Omental fat pad (tissue), 4 donors: ENCODE measurements around the gene TEX36. TPM values are rescaled to one million over a fixed set of nuclear protein-coding genes. Genes with fewer than 3 reads are reported as not detected.
A peak's percentile ranks its signal among the peaks of the same experiment; 100 is the strongest.
"Not testable (repeated sequence)": the region's sequence is repeated elsewhere in the genome, so short reads cannot be mapped to it uniquely, and the experiment has no call there.

Source experiments
- ATAC-seq: fragments of 150-250 bp; one replicate; pipeline ENCODE4 v1.9.1; 2016; ENCODE audit warnings: mild to moderate bottlenecking, moderate library complexity; ENCODE audit not compliant: low FRiP score
- DNase-seq: peaks from one replicate; pipeline ENCODE4 v3.0.0-alpha.2; 2019; ENCODE audit warnings: low spot score
- CTCF ChIP-seq, 3 donors: fragments of 450-650 bp; IDR thresholded peaks; one replicate each; pipeline ENCODE4 v1.5.1; 2016 to 2017; ENCODE audit warnings: antibody characterized with exemption in 3 of 3, mild to moderate bottlenecking in 3 of 3, moderate library complexity in 2 of 3
- total RNA-seq, 4 donors: library from RNA; depleted of rRNA; stranded (reverse); fragments of >200 nt; gene quantifications; one replicate each; pipeline ENCODE4 v1.1.0, GENCODE V29; 2016

Gene TEX36
- total RNA-seq = not detected

- DNase-seq (no peak), ATAC-seq (no peak)
- TF ChIP-seq CTCF (IDR thresholded peaks at IDR 0.05) = no peak
Measured at GRCh38 chr10:125683063-125683462, at the start of gene TEX36. Gene TEX36, minus strand, starts transcription at chr10:125683163. Its CDS starts 174 bp downstream, at chr10:125682989.

- DNase-seq (no peak), ATAC-seq (no peak)
- TF ChIP-seq CTCF (IDR thresholded peaks at IDR 0.05) = no peak
Measured at GRCh38 chr10:125727436-125727835, 44.5 kb upstream of the TEX36 start.

GRCh38 chr10:125726914-125727313, 44.0 kb upstream of the TEX36 start:
- DNase-seq (no peak), ATAC-seq (no peak)
- no peak for TF ChIP-seq CTCF (IDR thresholded peaks at IDR 0.05)

GRCh38 chr10:125722811-125723210, 39.8 kb upstream of the TEX36 start:
- TF ChIP-seq CTCF (IDR thresholded peaks at IDR 0.05) = no peak
- ATAC-seq = no peak
- no peak for DNase-seq

GRCh38 chr10:125721035-125721434, 38.1 kb upstream of the TEX36 start:
- DNase-seq (no peak), ATAC-seq (no peak)
- no peak for TF ChIP-seq CTCF (IDR thresholded peaks at IDR 0.05)

GRCh38 chr10:125720002-125720382, 37.0 kb upstream of the TEX36 start:
- ATAC-seq (no peak), DNase-seq (no peak)
- no peak for TF ChIP-seq CTCF (IDR thresholded peaks at IDR 0.05)

GRCh38 chr10:125719173-125720001, 36.4 kb upstream of the TEX36 start, which contains the start of gene EDRF1:
Gene EDRF1, plus strand, starts transcription at chr10:125719709. Its CDS starts 99 bp downstream, at chr10:125719808.
- TF ChIP-seq CTCF (IDR thresholded peaks at IDR 0.05) = no peak
- DNase-seq (peak; percentile 91), ATAC-seq (peak; percentile 100)

- ATAC-seq, DNase-seq: not testable (repeated sequence)
Measured at GRCh38 chr10:125714728-125715127, 31.8 kb upstream of the TEX36 start.
